Esophagus (tissue), 2 donors: ENCODE measurements around the gene TMEM259. TPM values are rescaled to one million over a fixed set of nuclear protein-coding genes. Genes with fewer than 3 reads are reported as not detected.

Source experiments
- H3K27ac ChIP-seq, 2 donors: one replicate each; pipeline ENCODE4 v1.5.1; 2013; ENCODE audit warnings: low read depth in 2 of 2, mild to moderate bottlenecking in 2 of 2, inconsistent platforms in 1 of 2, low read length in 1 of 2, moderate library complexity in 1 of 2
- H3K27me3 ChIP-seq, 2 donors: one replicate each; pipeline ENCODE4 v1.6.1; 2013; ENCODE audit warnings: low read length in 2 of 2, control low read depth in 1 of 2, mild to moderate bottlenecking in 1 of 2; ENCODE audit not compliant: insufficient read depth in 2 of 2, control insufficient read depth in 1 of 2
- H3K36me3 ChIP-seq, 2 donors: one replicate each; pipeline ENCODE4 v1.6.1; 2013; ENCODE audit warnings: low read length in 1 of 2; ENCODE audit not compliant: control insufficient read depth in 2 of 2, insufficient read depth in 2 of 2
- H3K4me1 ChIP-seq, 2 donors: one replicate each; pipeline ENCODE4 v1.6.1; 2013; ENCODE audit warnings: low read length in 1 of 2; ENCODE audit not compliant: control insufficient read depth in 2 of 2, insufficient read depth in 2 of 2
- H3K4me3 ChIP-seq, 2 donors: one replicate each; pipeline ENCODE4 v1.5.1; 2013; ENCODE audit warnings: low read length in 2 of 2, mild to moderate bottlenecking in 2 of 2, low read depth in 1 of 2, moderate library complexity in 1 of 2
- H3K9me3 ChIP-seq, 2 donors: one replicate each; pipeline ENCODE4 v1.6.1; 2013; ENCODE audit warnings: mild to moderate bottlenecking in 2 of 2, low read depth in 1 of 2, low read length in 1 of 2, moderate library complexity in 1 of 2; ENCODE audit not compliant: control insufficient read depth in 2 of 2, insufficient read depth in 1 of 2
- WGBS, 2 donors: extraction: QIAGEN DNeasy Blood & Tissue Kit; methylation state at CpG; one replicate each; pipeline ENCODE4 v1.1.7; 2013; 5-methylcytosine and 5-hydroxymethylcytosine counted together
- polyA plus RNA-seq, 2 donors: library from polyadenylated mRNA; stranded (reverse); fragments of 200-250 nt; gene quantifications; one replicate each; pipeline ENCODE4 v1.2.3, GENCODE V29; 2013
- donor health status: healthy with polysubstance abuse.
- donor health status: Bipolar disorder and iron deficiency.

The TMEM259 gene
- polyA plus RNA-seq, 2 donors: 142 to 238 TPM

DNA sequence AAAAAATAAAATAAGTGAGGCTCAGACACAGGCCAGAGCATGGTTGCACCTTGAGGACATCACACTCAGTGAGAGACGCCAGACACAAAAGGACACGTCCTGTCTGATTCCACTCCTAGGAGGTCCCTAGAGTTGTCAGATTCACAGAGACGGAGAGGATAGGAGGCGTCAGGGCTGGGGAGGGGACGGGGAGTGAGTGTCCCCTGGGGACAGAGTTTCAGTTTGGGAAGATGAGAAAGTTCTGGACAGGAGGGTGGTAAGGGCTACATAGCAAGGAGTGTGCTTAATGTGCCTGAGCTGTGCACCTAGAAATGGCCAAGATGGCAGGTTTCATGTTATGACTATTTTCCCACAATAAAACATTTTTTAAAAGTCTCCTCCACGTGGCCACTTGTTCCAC, 22.9 kb downstream of the TMEM259 start:
- Histone ChIP-seq H3K27ac (no peak overlapping the region), H3K27me3 (peaks cover 0 to 24% of the 10 kb centered on the region in 2 donors), H3K36me3 (peaks cover 0 to 5% of the 10 kb centered on the region in 2 donors), H3K9me3 (peaks cover 0 to 4% of the 10 kb centered on the region in 2 donors), H3K4me3 (no peak overlapping the region), H3K4me1 (peaks cover 0 to 8% of the 10 kb centered on the region in 2 donors)
- 26 to 28% methylated on average over 6 of the region's 6 CpGs for WGBS, 2 donors

DNA sequence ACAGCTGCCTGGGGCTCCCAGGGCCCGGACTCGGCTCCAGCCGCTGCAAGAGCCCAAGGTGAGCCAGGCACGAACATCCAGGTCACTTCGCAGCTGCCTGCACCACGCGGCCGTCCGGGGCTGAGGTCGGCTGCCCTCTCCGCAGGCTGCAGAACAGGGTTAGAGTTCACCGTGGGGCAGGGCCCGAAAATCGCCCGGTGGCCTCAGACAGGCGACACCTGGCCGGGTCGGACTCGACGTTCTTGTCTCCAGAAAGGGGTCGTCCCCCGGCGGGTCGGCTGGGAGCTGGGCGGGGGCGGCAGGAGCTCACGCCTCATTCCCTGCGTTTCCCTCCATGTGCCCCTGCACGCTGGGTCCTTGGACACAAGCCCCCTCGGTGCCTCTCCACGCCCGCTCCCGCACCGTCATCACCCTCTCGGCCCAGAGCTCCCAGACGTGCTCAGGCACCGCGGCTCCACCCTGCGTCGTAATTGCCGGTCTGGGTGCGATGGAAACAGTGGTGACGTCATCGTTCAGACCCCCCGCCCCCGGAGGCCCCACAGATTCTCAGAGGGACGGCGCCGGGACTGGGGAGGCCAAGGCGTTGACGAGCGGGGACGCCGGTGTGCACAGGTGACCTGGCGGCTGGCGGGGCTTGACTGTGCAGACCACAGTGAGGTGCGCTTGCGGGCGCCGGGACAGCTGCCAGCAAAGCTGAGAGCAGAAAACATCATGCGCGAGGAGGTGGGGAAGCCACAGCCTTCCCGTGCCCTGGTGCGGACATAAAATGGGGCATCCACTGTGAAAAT, 24.7 kb downstream of the TMEM259 start:
- Histone ChIP-seq H3K4me1 (peaks cover 0 to 8% of the 10 kb centered on the region in 2 donors), H3K36me3 (peaks cover 0 to 14% of the 10 kb centered on the region in 2 donors), H3K4me3 (peak overlapping the region in 1 of 2 donors; percentile 29), H3K27me3 (peaks cover 0 to 20% of the 10 kb centered on the region in 2 donors), H3K27ac (no peak overlapping the region), H3K9me3 (peaks cover 0 to 4% of the 10 kb centered on the region in 2 donors)
- WGBS, 2 donors: 6 to 9% methylated on average over 56 to 64 of the region's 64 CpGs

DNA sequence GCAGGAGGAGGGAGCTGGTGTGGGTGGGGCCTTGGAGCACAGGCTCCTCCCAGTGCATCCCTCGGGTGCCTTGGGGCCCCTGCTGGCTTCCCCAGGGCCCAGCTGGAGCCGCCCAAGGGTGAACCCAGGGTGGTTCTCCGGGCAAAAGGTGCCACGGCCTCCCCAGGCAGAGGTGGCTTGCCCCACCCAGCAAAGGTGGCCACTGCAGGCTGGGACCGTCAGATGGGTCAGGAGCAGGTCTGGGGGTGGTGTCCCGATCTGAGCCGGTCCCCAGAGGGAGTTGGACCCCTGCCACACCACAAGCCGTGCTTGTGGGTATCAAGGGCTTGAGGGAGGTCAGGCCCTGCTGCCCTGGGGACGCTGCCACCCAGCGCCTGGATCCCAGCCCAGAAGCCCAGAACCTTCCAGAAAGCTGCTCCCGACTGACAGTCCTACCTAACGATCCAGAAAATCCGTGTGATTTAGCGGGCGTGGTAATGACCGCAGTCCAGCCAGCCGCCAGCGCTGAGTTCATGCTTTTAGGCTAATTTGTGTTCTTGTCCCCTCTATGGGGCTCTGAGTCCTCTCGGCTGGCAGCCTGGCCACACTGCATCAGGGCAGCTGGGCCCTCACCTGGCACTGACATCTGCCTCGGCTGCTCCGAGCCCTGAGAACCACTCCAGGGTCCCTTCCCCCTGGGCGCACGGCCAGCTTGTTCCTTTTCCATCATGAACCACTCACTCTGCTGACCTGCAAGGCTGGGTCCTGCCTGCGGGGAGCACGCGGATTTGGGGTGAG, 25.7 kb downstream of the TMEM259 start:
- Histone ChIP-seq H3K27me3 (peaks cover 0 to 15% of the 10 kb centered on the region in 2 donors), H3K9me3 (peaks cover 0 to 4% of the 10 kb centered on the region in 2 donors)
- WGBS, 2 donors: 55 to 61% methylated on average over 25 to 26 of the region's 26 CpGs

DNA sequence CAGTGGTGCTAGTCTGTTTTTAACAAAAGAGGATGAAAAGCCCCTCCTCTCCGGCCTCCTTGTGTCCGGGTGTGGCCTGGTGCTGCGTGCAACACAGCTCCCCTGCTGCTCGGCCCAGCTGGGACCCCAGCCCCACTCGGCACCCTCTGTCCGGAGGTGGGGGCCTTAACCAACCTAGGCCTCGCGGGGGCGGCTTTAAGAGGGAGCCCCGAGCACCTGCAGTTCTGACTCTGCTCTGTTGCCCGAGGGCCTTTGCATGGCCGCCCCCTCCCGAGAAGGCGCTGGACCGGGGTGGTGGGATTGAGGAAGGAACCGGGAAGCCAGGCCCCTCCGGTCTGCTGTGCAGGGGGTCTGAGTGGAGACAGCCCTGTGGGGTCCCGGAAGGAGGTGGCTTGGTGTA, 26.4 kb downstream of the TMEM259 start:
- peaks cover 0 to 4% of the 10 kb centered on the region in 2 donors for H3K9me3 ChIP-seq
- H3K4me3 ChIP-seq: no peak overlapping the region
- H3K27me3 ChIP-seq: peaks cover 0 to 11% of the 10 kb centered on the region in 2 donors
- H3K4me1 ChIP-seq: peaks cover 0 to 8% of the 10 kb centered on the region in 2 donors
- H3K36me3 ChIP-seq: peaks cover 0 to 30% of the 10 kb centered on the region in 2 donors
- 91% methylated on average over 18 of the region's 18 CpGs for WGBS, 2 donors
- no peak overlapping the region for H3K27ac ChIP-seq

More for the DNA sequence above, 25.7 kb downstream of the TMEM259 start:
- H3K4me1 ChIP-seq: peaks cover 0 to 8% of the 10 kb centered on the region in 2 donors
- peaks cover 0 to 24% of the 10 kb centered on the region in 2 donors for H3K36me3 ChIP-seq
- no peak overlapping the region for H3K4me3 ChIP-seq
- H3K27ac ChIP-seq: no peak overlapping the region

DNA sequence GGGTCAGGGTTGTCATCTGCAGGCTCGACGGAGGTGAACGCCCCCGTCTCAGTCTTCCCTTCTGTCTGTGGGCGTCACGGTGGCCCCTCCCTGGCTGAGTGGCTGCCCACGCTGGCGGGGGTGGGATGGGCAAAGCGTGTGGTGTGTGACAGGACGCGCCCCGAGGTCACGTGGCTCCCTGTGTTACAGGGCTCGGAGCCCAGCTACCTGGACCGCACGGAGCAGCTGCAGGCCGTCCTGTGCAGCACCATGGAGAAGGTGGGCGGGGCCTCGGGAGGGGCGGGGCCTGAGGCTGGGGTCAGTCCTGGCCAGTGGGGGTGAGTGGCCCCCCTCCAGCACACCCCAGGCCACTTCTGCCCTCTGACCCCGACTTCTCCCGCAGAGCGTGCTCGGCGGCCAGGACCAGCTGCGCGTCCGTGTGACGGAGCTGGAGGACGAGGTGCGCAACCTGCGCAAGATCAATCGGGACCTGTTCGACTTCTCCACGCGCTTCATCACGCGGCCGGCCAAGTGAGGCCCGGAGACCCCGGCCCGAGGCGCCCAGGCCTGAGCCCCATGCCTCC, 27.0 kb downstream of the TMEM259 start:
- H3K27ac ChIP-seq: no peak overlapping the region
- peaks cover 0 to 32% of the 10 kb centered on the region in 2 donors for H3K36me3 ChIP-seq
- WGBS, 2 donors: 85 to 87% methylated on average over 43 of the region's 43 CpGs
- H3K4me1 ChIP-seq: peaks cover 0 to 8% of the 10 kb centered on the region in 2 donors
- H3K9me3 ChIP-seq: peaks cover 0 to 4% of the 10 kb centered on the region in 2 donors
- peaks cover 0 to 8% of the 10 kb centered on the region in 2 donors for H3K27me3 ChIP-seq
- no peak overlapping the region for H3K4me3 ChIP-seq

DNA sequence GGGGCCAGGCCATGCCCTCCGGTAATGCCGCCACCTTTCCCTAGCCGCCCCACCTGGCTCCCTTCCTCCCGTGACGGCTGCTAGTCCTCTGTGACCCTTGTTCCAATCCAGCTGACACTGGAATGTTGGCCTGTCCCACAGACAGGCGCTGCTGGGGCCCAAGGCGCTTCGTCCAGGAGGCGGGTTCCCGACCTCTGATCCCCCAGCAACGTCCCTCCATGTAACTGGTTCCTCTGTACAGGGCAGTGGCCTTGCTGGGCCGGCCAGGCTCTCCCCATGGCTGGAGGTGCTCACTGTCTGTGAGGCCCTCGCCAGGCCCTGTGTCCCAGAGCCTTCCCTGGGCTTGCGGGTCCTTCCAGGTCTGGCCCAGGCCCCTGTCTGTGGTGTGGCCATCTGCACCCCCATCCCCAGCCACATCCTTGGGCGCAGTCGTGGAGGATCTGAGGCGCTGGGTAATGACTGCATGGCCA, 27.5 kb downstream of the TMEM259 start:
- H3K36me3 ChIP-seq: peaks cover 2 to 34% of the 10 kb centered on the region in 2 donors
- H3K27ac ChIP-seq: no peak overlapping the region
- no peak overlapping the region for H3K4me3 ChIP-seq
- peaks cover 0 to 8% of the 10 kb centered on the region in 2 donors for H3K27me3 ChIP-seq
- H3K4me1 ChIP-seq: peaks cover 0 to 8% of the 10 kb centered on the region in 2 donors
- 90 to 92% methylated on average over 17 of the region's 17 CpGs for WGBS, 2 donors
- peaks cover 0 to 4% of the 10 kb centered on the region in 2 donors for H3K9me3 ChIP-seq

DNA sequence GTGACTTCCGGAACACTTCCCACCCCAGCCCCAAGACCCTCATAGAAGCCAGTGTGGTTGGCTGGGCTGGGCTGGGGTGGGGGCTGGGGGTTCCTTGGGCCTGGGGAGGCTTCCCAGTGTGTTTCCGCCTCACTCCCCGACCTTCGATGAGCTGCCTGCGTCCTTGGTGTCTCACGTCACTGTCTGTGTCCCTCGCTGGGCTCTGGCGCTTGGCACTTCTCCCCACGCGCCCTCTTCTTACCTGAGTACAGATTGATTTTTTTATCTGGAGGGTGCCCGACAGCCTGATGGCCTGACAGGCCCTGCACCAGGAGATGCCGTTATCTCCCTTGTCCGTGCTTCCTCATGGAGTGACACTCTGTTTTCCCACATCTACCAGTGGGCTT, 28.3 kb downstream of the TMEM259 start:
- Histone ChIP-seq H3K36me3 (peaks cover 2 to 40% of the 10 kb centered on the region in 2 donors), H3K27ac (no peak overlapping the region), H3K4me1 (peaks cover 0 to 8% of the 10 kb centered on the region in 2 donors), H3K9me3 (peaks cover 0 to 4% of the 10 kb centered on the region in 2 donors), H3K27me3 (peaks cover 0 to 8% of the 10 kb centered on the region in 2 donors), H3K4me3 (no peak overlapping the region)
- 93 to 95% methylated on average over 13 of the region's 13 CpGs for WGBS, 2 donors

DNA sequence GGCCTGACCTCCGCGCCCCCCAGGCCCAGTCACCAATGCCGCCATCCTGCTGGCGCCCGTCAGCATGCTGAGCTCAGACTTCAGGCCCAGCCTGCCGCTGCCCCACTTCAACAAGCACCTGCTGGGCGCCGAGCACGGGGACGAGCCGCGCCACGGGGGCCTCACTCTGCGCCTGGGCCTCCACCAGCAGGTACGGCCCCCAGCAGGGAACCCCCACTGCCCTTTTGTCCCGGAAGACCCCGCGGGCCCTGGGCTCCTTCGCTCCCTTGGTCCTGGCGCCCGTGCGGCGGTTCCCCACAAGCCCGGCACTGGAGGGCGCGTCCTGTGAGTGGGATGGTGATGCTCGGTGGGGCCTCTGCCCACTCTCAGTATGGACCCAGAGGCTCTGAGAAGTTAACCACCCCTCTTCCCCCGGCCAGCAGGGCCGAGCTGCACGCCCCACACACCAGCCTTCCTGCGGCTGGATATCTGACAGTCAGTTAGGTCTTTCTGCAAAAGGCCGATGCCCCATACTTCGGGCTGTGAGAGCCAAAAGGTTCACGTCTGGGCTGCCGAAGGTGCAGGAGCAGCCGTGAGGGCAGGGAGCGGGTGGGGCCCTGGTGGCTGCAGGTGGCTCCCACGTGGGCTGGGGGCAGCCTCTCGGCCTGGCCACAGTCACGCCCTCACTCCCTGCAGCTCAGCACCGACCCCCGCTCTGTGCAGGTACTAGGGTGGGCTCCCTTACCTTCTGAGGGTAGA, 28.8 kb downstream of the TMEM259 start:
- WGBS, 2 donors: 93 to 94% methylated on average over 37 to 42 of the region's 42 CpGs
- H3K27me3 ChIP-seq: peaks cover 0 to 8% of the 10 kb centered on the region in 2 donors
- H3K27ac ChIP-seq: no peak overlapping the region
- H3K36me3 ChIP-seq: peaks cover 2 to 40% of the 10 kb centered on the region in 2 donors
- H3K4me1 ChIP-seq: peaks cover 0 to 8% of the 10 kb centered on the region in 2 donors
- no peak overlapping the region for H3K4me3 ChIP-seq
- H3K9me3 ChIP-seq: peaks cover 0 to 4% of the 10 kb centered on the region in 2 donors
